Measurements from ENCODE around the gene NECTIN4. TPM values are rescaled to one million over a fixed set of nuclear protein-coding genes. Genes with fewer than 3 reads are reported as not detected.
A peak's percentile ranks its signal among the peaks of the same experiment; 100 is the strongest.

Gene NECTIN4
- total and polyA plus RNA-seq, 7 donors: 0.01 to 0.03 TPM; not detected in 5

- Histone ChIP-seq H3K36me3 (ENCODE audit: insufficient read depth in 1 of 2, low read depth in 1 of 2) (no peaks in the 10 kb centered on the region), H3K4me3 (no peak overlapping the region), H3K27ac (no peak overlapping the region), H3K9me3 (no peaks in the 10 kb centered on the region), H3K4me1 (no peaks in the 10 kb centered on the region), H3K27me3 (ENCODE audit: insufficient read depth in 3 of 3, low read length in 2 of 3) (no peaks in the 10 kb centered on the region)
- 76 to 87% (median 80%) methylated on average over 3 of the region's 3 CpGs for WGBS, 3 donors
- ATAC-seq (no peak), DNase-seq (peak in 1 of 2 donors; percentile 26)
- no peak for TF ChIP-seq CTCF (IDR thresholded peaks at IDR 0.05)
- intact Hi-C loops (cut with DNase I): no loop called here
Measured at GRCh38 chr1:161088587-161089110, 709 bp downstream of the NECTIN4 start.

- Histone ChIP-seq H3K4me3 (no peak overlapping the region), H3K27me3 (ENCODE audit: insufficient read depth in 3 of 3, low read length in 2 of 3) (no peaks in the 10 kb centered on the region), H3K9me3 (no peaks in the 10 kb centered on the region), H3K36me3 (ENCODE audit: insufficient read depth in 1 of 2, low read depth in 1 of 2) (no peaks in the 10 kb centered on the region), H3K27ac (no peak overlapping the region), H3K4me1 (no peaks in the 10 kb centered on the region)
- 54 to 65% (median 60%) methylated on average over 4 of the region's 4 CpGs for WGBS, 3 donors
- DNase-seq: no peak
- TF ChIP-seq CTCF (IDR thresholded peaks at IDR 0.05): no peak
- no peak for ATAC-seq
- intact Hi-C loops (cut with DNase I): no loop called here
Measured at GRCh38 chr1:161086457-161086856, 2.9 kb downstream of the NECTIN4 start.

- no peak overlapping the region for H3K27ac ChIP-seq
- no peaks in the 10 kb centered on the region for H3K4me1 ChIP-seq
- H3K36me3 ChIP-seq (ENCODE audit: insufficient read depth in 1 of 2, low read depth in 1 of 2): no peaks in the 10 kb centered on the region
- no peak for ATAC-seq
- no peak for TF ChIP-seq CTCF (IDR thresholded peaks at IDR 0.05)
- H3K27me3 ChIP-seq (ENCODE audit: insufficient read depth in 3 of 3, low read length in 2 of 3): no peaks in the 10 kb centered on the region
- no peak for DNase-seq
- intact Hi-C loops (cut with DNase I): no loop called here
- H3K4me3 ChIP-seq: no peak overlapping the region
- 57 to 69% (median 65%) methylated on average over 2 of the region's 2 CpGs for WGBS, 3 donors
- no peaks in the 10 kb centered on the region for H3K9me3 ChIP-seq
Measured at GRCh38 chr1:161085165-161085564, 4.2 kb downstream of the NECTIN4 start.

GRCh38 chr1:161084597-161084988, 4.8 kb downstream of the NECTIN4 start:
- Histone ChIP-seq H3K36me3 (ENCODE audit: insufficient read depth in 1 of 2, low read depth in 1 of 2) (no peaks in the 10 kb centered on the region), H3K4me3 (no peak overlapping the region), H3K9me3 (no peaks in the 10 kb centered on the region), H3K27ac (no peak overlapping the region), H3K27me3 (ENCODE audit: insufficient read depth in 3 of 3, low read length in 2 of 3) (peaks cover 0 to 3% (median 0%) of the 10 kb centered on the region in 3 donors), H3K4me1 (no peaks in the 10 kb centered on the region)
- intact Hi-C loops (cut with DNase I): no loop called here
- 77 to 100% (median 92%) methylated on average over 1 of the region's 1 CpG for WGBS, 3 donors
- DNase-seq: no peak
- no peak for ATAC-seq
- no peak for TF ChIP-seq CTCF (IDR thresholded peaks at IDR 0.05)
